GM12878 (cell line): ENCODE results near the gene LARGE1.

Experiments used
- BCL11A ChIP-seq: IDR thresholded peaks from 2 replicates; pipeline ENCODE4 v1.6.1; 2011; ENCODE audit warnings: low read depth, low read length
- BRCA1 ChIP-seq: IDR thresholded peaks from 2 replicates; pipeline ENCODE4 v1.6.1; 2011; ENCODE audit warnings: low read depth, low read length, improper control_type of control experiment
- CTCF ChIP-seq, 3 experiments: IDR thresholded peaks in 2 of 3; conservative IDR thresholded peaks in 1 of 3; 2 replicates each; pipeline ENCODE4 v1.5.1; 2011; ENCODE audit warnings: low read depth in 3 of 3, low read length in 3 of 3, mild to moderate bottlenecking in 3 of 3, control low read depth in 2 of 3, moderate library complexity in 2 of 3, inconsistent platforms in 1 of 3, mixed read lengths in 1 of 3; ENCODE audit not compliant: control insufficient read depth in 2 of 3, insufficient read depth in 1 of 3; ENCODE audit errors: extremely low read depth in 1 of 3
- CUX1 ChIP-seq: IDR thresholded peaks from 2 replicates; pipeline ENCODE4 v1.6.1; 2012; ENCODE audit warnings: improper control_type of control experiment, low read depth, low read length; ENCODE audit not compliant: insufficient replicate concordance
- JUND ChIP-seq: IDR thresholded peaks from 2 replicates; pipeline ENCODE4 v1.6.1; 2012; ENCODE audit warnings: low read depth, mild to moderate bottlenecking, low read length, improper control_type of control experiment, moderate library complexity
- KAT2A ChIP-seq: conservative IDR thresholded peaks from 2 replicates; pipeline ENCODE4 v1.6.1; 2011; ENCODE audit warnings: low read depth, low read length; ENCODE audit not compliant: control insufficient read depth
- MAX ChIP-seq: IDR thresholded peaks from 2 replicates; pipeline ENCODE4 v1.6.1; 2012; ENCODE audit warnings: low read depth, low read length, improper control_type of control experiment
- POLR2AphosphoS2 ChIP-seq: IDR thresholded peaks from 2 replicates; pipeline ENCODE4 v1.6.1; 2011; ENCODE audit warnings: low read depth, mild to moderate bottlenecking, low read length, improper control_type of control experiment, moderate library complexity
- RAD21 ChIP-seq: IDR thresholded peaks from 2 replicates; pipeline ENCODE4 v1.6.1; 2011; ENCODE audit warnings: mild to moderate bottlenecking, low read depth, low read length, moderate library complexity; ENCODE audit not compliant: insufficient read depth
- REST ChIP-seq: IDR thresholded peaks from 2 replicates; pipeline ENCODE4 v1.6.1; 2012; ENCODE audit warnings: mild to moderate bottlenecking, low read depth, low read length
- USF1 ChIP-seq: IDR thresholded peaks from 2 replicates; pipeline ENCODE4 v1.6.1; 2011; ENCODE audit warnings: borderline replicate concordance, low read depth, mild to moderate bottlenecking, moderate library complexity, mixed read lengths, low read length; ENCODE audit not compliant: insufficient read depth; ENCODE audit errors: extremely low read length
- YBX1 ChIP-seq: fragments of 450-650 bp; IDR thresholded peaks from 2 replicates; pipeline ENCODE4 v1.6.1; 2016; ENCODE audit warnings: antibody characterized with exemption
- YY1 ChIP-seq: IDR thresholded peaks from 2 replicates; pipeline ENCODE4 v1.6.1; 2011; ENCODE audit warnings: low read depth, mild to moderate bottlenecking, low read length
- ZBED1 ChIP-seq: IDR thresholded peaks from 2 replicates; pipeline ENCODE4 v1.6.1; 2016; ENCODE audit warnings: borderline replicate concordance

GRCh38 chr22:33677536-33677935 is 242.7 kb downstream of the LARGE1 start:
- no peak for TF ChIP-seq BRCA1
- no peak for TF ChIP-seq CUX1
- TF ChIP-seq MAX, result no peak
- TF ChIP-seq POLR2AphosphoS2, result no peak
- TF ChIP-seq CTCF (IDR thresholded peaks at IDR 0.05 in 2 of 3, conservative IDR thresholded peaks at IDR 0.05 in 1 of 3; ENCODE audit: control insufficient read depth in 2 of 3, extremely low read depth in 1 of 3, insufficient read depth in 1 of 3, low read depth in 3 of 3, low read length in 3 of 3), result no peak
- TF ChIP-seq ZBED1, result no peak
- TF ChIP-seq RAD21, result no peak
- TF ChIP-seq KAT2A, result no peak
- no peak for TF ChIP-seq JUND
- TF ChIP-seq BCL11A, result no peak
- TF ChIP-seq USF1, result no peak
- TF ChIP-seq YY1, result no peak
- TF ChIP-seq YBX1, result no peak
- TF ChIP-seq REST, result no peak
